ENCODE results near the gene ZMPSTE24.

- no peak for TF ChIP-seq CTCF (IDR thresholded peaks at IDR 0.05)
- no peak for TF ChIP-seq POLR2A (IDR thresholded peaks at IDR 0.05)
- TF ChIP-seq EP300 (IDR thresholded peaks at IDR 0.05; ENCODE audit: low read depth), result no peak
- TF ChIP-seq POLR2AphosphoS5 (IDR thresholded peaks at IDR 0.05), result no peak
These were observed 2.8 kb upstream of the ZMPSTE24 start for GRCh38 chr1:40255231-40255630.
